Fibroblast of the conjunctiva (primary cell): Measurements from ENCODE around the gene HBD.

Source experiments
- DNase-seq: peaks from one replicate; pipeline ENCODE4 v3.0.0-alpha.2; 2010; ENCODE audit warnings: low read depth

Gene HBD

DNA sequence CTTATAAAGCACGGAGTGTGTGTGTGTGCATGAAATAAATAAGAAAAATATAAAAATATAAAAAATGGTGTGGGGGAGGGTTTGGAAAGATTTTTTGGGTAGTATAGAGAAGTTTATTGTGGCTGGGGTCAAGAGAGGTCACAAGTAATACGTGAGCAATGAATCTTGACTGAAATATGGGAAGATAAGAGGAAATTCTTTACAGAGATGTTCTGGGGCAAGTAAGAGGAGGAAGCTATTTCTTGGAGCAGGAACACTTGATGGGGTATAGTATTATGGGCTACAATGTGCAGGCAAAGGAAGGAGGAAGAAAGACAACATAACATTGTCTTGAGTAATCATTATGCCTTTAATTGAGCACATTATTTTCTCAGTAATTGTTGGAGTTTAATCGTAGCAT lies 2.1 kb downstream of the HBD start:
- no peak for DNase-seq

- no peak for DNase-seq
These were observed 3.2 kb downstream of the HBD start for GRCh38 chr11:5231111-5231510.

- DNase-seq, result no peak
These were observed 4.0 kb downstream of the HBD start for GRCh38 chr11:5230266-5230665.

DNA sequence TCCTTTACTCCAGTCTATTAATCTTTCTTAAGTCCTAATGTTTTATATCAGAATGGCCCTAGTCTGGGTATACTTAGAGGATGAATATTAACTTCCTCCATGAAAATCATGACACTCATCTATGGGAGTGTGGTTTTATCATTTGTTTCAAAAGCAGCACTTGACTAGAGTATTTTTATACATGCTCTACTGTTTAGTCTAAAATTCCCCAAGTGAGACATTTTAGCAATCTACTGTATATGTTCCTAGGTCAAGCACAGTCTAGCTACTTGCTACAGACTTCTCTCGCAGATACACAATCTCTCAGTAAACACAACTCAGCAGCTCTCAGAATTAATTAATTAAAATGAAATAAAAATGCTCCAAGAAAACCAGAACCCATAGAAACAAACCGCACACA lies 4.5 kb downstream of the HBD start:
- DNase-seq, result no peak

GRCh38 chr11:5229356-5229755 lies 4.9 kb downstream of the HBD start:
- no peak for DNase-seq

GRCh38 chr11:5228124-5228523 lies 6.2 kb downstream of the HBD start:
- DNase-seq, result no peak

- no peak for DNase-seq
These were observed 6.6 kb downstream of the HBD start for GRCh38 chr11:5227681-5228080.

DNA sequence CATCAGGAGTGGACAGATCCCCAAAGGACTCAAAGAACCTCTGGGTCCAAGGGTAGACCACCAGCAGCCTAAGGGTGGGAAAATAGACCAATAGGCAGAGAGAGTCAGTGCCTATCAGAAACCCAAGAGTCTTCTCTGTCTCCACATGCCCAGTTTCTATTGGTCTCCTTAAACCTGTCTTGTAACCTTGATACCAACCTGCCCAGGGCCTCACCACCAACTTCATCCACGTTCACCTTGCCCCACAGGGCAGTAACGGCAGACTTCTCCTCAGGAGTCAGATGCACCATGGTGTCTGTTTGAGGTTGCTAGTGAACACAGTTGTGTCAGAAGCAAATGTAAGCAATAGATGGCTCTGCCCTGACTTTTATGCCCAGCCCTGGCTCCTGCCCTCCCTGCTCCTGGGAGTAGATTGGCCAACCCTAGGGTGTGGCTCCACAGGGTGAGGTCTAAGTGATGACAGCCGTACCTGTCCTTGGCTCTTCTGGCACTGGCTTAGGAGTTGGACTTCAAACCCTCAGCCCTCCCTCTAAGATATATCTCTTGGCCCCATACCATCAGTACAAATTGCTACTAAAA lies 7.5 kb downstream of the HBD start, which contains the start of gene HBB:
HBB (minus strand) TSS at position 340 of the 579 bp plus-strand sequence; CDS start at position 290, 50 bp downstream.
- no peak for DNase-seq

DNA sequence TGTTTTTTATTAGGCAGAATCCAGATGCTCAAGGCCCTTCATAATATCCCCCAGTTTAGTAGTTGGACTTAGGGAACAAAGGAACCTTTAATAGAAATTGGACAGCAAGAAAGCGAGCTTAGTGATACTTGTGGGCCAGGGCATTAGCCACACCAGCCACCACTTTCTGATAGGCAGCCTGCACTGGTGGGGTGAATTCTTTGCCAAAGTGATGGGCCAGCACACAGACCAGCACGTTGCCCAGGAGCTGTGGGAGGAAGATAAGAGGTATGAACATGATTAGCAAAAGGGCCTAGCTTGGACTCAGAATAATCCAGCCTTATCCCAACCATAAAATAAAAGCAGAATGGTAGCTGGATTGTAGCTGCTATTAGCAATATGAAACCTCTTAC lies 8.8 kb downstream of the HBD start:
- no peak for DNase-seq

GRCh38 chr11:5224538-5225479 lies 9.5 kb downstream of the HBD start:
- no peak for DNase-seq

DNA sequence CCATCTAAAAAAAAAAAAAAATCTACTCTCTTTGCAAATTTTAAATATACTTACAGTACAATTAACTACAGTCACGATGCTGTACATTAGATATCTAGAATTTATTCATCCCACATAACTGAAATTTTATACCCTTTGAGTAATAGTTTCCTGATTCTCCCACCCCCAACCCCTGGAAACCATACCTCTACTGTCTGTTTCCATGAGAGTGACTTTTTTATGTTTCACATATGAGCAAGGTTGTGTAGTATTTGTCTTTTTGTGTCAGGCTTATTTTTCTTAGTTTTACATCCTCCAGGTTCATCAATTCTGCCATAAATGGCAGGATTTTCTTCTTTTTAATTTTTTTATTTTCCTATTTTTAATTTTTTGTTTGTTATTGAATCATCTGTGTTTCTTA lies 10.6 kb downstream of the HBD start:
- DNase-seq, result no peak

GRCh38 chr11:5223146-5223545 lies 11.1 kb downstream of the HBD start:
- DNase-seq, result no peak

GRCh38 chr11:5210376-5210885 lies 23.9 kb downstream of the HBD start:
- DNase-seq, result no peak

GRCh38 chr11:5204787-5205186 lies 29.5 kb downstream of the HBD start:
- DNase-seq, result peak; percentile 70

- no peak for DNase-seq
These were observed 30.9 kb downstream of the HBD start for GRCh38 chr11:5203366-5203765.

GRCh38 chr11:5200582-5200981 lies 33.7 kb downstream of the HBD start, which contains the start of gene OR51V1:
OR51V1 (minus strand) TSS chr11:5200682; CDS start chr11:5200682, 0 bp downstream.
- no peak for DNase-seq

DNA sequence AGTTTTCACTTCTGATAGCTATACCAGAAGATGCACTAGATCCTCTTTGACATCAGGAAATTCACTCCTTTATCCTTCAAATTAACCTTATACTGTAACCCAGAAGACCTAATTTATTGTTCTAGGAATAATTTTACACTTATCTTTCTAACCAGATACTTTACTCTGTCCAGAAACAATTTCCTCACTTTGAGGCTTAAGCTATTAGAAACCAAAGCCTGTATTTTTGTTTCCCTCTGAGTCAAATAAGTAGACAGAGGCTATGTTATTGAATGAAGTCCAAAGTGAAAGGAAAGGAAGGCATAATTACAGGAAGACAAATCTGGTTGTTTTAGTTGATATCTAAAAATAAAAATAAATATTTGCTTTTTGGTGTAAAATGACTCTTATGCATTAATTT lies 36.0 kb downstream of the HBD start:
- no peak for DNase-seq

- DNase-seq, result no peak
These were observed 36.7 kb downstream of the HBD start for GRCh38 chr11:5197536-5197935.

- DNase-seq, result no peak
These were observed 37.6 kb downstream of the HBD start for GRCh38 chr11:5196731-5197130.

DNA sequence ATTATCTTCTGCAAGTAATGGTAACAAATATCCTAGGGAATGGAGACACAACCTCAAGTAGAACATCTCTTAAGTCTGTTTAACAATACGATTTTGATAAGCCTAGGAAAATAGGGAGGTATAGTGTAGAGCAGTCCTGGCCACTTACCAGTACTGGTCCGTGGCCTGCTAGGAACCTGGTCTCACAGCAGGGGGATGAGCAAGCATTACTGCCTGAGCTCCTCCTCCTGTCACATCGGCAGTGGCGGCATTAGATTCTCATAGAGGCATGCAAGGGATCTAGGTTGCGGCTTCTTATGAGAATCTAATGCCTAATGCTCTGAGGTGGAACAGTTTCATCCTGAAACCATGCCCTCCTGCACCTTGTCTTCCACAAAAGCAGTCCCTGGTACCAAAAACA lies 38.2 kb downstream of the HBD start:
- DNase-seq, result no peak

DNA sequence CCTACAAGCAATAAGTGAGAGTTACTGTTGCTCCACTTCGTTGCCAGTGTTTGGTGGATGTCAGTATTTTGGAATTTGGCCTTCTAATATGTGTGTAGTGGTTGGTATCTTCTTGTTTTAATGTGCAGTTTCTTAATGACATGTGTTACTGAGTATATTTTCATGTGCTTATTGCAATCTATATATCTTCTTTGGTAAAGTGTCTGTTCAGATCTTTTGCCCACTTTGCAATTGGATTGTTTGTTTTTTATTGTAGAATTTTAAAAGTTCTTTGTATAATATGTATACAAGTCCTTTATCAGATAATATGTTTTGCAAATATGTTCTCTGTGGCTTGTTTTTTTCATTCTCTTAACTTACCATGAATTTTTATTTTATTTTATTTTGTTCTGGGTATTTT lies 41.5 kb downstream of the HBD start:
- DNase-seq, result no peak

GRCh38 chr11:5188201-5188600 lies 46.1 kb downstream of the HBD start:
- DNase-seq, result no peak
